ENCODE data around the gene PPA2.

DNA sequence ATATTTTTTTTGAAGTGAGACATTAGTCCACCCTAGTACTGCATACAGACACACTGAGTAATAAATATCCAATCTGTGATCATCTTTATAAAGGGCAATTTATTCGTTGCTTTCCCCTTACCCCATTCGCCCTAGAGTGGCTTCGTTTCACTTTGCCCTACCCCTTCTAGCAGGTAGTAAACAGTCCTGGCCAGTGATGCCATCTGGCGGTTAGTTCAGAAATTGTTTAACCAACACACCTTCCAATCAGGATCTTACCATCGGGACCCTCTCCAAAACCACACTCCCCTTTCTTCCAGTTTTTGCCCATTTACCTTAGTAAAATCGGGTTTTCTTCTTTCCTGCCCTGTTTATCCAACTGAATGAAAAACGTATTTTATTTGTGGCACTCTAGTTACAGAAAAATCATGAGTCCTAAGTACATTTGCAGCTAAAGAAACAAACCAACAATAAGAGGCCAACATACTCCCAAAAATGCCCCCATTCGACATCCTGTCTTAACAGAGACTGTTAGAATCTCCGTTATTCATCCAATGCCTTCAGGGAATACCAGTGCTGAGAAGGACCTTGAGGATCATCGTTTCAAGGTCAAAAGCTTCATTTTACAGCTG, 2.2 kb downstream of the PPA2 start:
- TF ChIP-seq FOXA1 (IDR thresholded peaks at IDR 0.05) (no peak), ZNF384 (IDR thresholded peaks at IDR 0.05) (no peak), ARNT (IDR thresholded peaks at IDR 0.05) (no peak), BHLHE40 (IDR thresholded peaks at IDR 0.05; ENCODE audit: borderline replicate concordance) (no peak), FOXK2 (IDR thresholded peaks at IDR 0.05) (no peak), CTBP1 (IDR thresholded peaks at IDR 0.05; ENCODE audit: borderline replicate concordance) (no peak), NFRKB (IDR thresholded peaks at IDR 0.05) (no peak), SP1 (IDR thresholded peaks at IDR 0.05) (no peak), HDGF (IDR thresholded peaks at IDR 0.05; ENCODE audit: borderline replicate concordance) (no peak), TARDBP (IDR thresholded peaks at IDR 0.05) (no peak), SUZ12 (IDR thresholded peaks at IDR 0.05) (no peak), LEF1 (IDR thresholded peaks at IDR 0.05; ENCODE audit: borderline replicate concordance) (no peak), ELF4 (IDR thresholded peaks at IDR 0.05) (no peak)
